ENCODE data around the gene PNPLA3. TPM values are rescaled to one million over a fixed set of nuclear protein-coding genes. Genes with fewer than 3 reads are reported as not detected.

The PNPLA3 gene
- total RNA-seq, 2 experiments from 2014 or later, result 0.54 to 0.55 TPM

- no peak overlapping the region for H3K27ac Mint-ChIP-seq
- H3K36me3 Mint-ChIP-seq (ENCODE audit: low read depth), result no peaks in the 10 kb centered on the region
- H3K9me3 Mint-ChIP-seq (ENCODE audit: low read depth), result no peaks in the 10 kb centered on the region
- H3K4me3 Mint-ChIP-seq, result no peak overlapping the region
- peak; percentile 93 for ATAC-seq
- H3K27me3 Mint-ChIP-seq, result peaks cover 13% of the 10 kb centered on the region
- intact Hi-C loops (cut with DNase I, micrococcal nuclease), result loop anchor here in 1 of 2 experiments (1.0 kb wide), 2 partner anchors 63 to 743 kb away; no protein-coding TSS in a partner anchor
- H3K4me1 Mint-ChIP-seq, result no peaks in the 10 kb centered on the region
- POLR2A ChIA-PET, result interaction anchor here (0.6 to 0.7 kb wide), 2 partner anchors 251 to 376 kb away, joined by 3 read pairs; no protein-coding TSS in a partner anchor
- CTCF ChIA-PET, result interaction anchor here (0.7 to 1.5 kb wide), 20 partner anchors 7 to 745 kb away, joined by 3 to 16 read pairs (median 4); partner anchors contain the start of gene EFCAB6
- DNase-seq, result peak; percentile 76
These were observed 40.5 kb upstream of the PNPLA3 start for GRCh38 chr22:43883012-43883661.

GRCh38 chr22:43883719-43884415, 39.7 kb upstream of the PNPLA3 start:
- POLR2A ChIA-PET, result no interaction called here
- Mint-ChIP-seq H3K9me3 (ENCODE audit: low read depth) (no peaks in the 10 kb centered on the region), H3K36me3 (ENCODE audit: low read depth) (no peaks in the 10 kb centered on the region), H3K27ac (no peak overlapping the region), H3K27me3 (peaks cover 12% of the 10 kb centered on the region), H3K4me3 (no peak overlapping the region), H3K4me1 (no peaks in the 10 kb centered on the region)
- ATAC-seq (no peak), DNase-seq (no peak)
- CTCF ChIA-PET, result interaction anchor here (1.0 to 1.3 kb wide), 11 partner anchors 16 to 745 kb away, joined by 3 to 16 read pairs (median 4); no protein-coding TSS in a partner anchor
- intact Hi-C loops (cut with DNase I, micrococcal nuclease), result loop anchor here in 1 of 2 experiments (1.0 to 2.0 kb wide), 3 partner anchors 62 to 742 kb away; no protein-coding TSS in a partner anchor

GRCh38 chr22:43884600-43885318, 38.8 kb upstream of the PNPLA3 start:
- peak; percentile 31 for ATAC-seq
- H3K4me1 Mint-ChIP-seq, result no peaks in the 10 kb centered on the region
- intact Hi-C loops (cut with DNase I, micrococcal nuclease), result loop anchor here (2.0 to 5.0 kb wide), 2 partner anchors 73 to 496 kb away; partner anchors contain the start of gene SAMM50 (in 1 of the 2)

GRCh38 chr22:43885319-43885671, 38.3 kb upstream of the PNPLA3 start:
- no peak overlapping the region for H3K4me3 Mint-ChIP-seq
- no peak for DNase-seq
- H3K4me1 Mint-ChIP-seq, result no peaks in the 10 kb centered on the region
- no peak overlapping the region for H3K27ac Mint-ChIP-seq
- POLR2A ChIA-PET, result no interaction called here
- H3K36me3 Mint-ChIP-seq (ENCODE audit: low read depth), result no peaks in the 10 kb centered on the region
- intact Hi-C loops (cut with DNase I, micrococcal nuclease), result loop anchor here (2.0 to 5.0 kb wide), 2 partner anchors 72 to 496 kb away; partner anchors contain the start of gene SAMM50 (in 1 of the 2)
- CTCF ChIA-PET, result interaction anchor here (0.6 to 1.1 kb wide), 14 partner anchors 8 to 510 kb away, joined by 3 to 5 read pairs (median 3); partner anchors contain the start of gene PNPLA3
- no peak for ATAC-seq
- H3K27me3 Mint-ChIP-seq, result peaks cover 18% of the 10 kb centered on the region
- no peaks in the 10 kb centered on the region for H3K9me3 Mint-ChIP-seq (ENCODE audit: low read depth)

More at GRCh38 chr22:43884600-43885318, 38.8 kb upstream of the PNPLA3 start:
- CTCF ChIA-PET, result interaction anchor here (0.6 to 1.1 kb wide), 15 partner anchors 9 to 510 kb away, joined by 3 to 5 read pairs (median 3); partner anchors contain the start of gene PNPLA3
- POLR2A ChIA-PET, result no interaction called here
- Mint-ChIP-seq H3K27me3 (peaks cover 15% of the 10 kb centered on the region), H3K36me3 (ENCODE audit: low read depth) (no peaks in the 10 kb centered on the region), H3K9me3 (ENCODE audit: low read depth) (no peaks in the 10 kb centered on the region), H3K27ac (no peak overlapping the region), H3K4me3 (no peak overlapping the region)
- peak; percentile 77 for DNase-seq

GRCh38 chr22:43885786-43886185, 37.8 kb upstream of the PNPLA3 start:
- Mint-ChIP-seq H3K4me3 (no peak overlapping the region), H3K27me3 (peaks cover 22% of the 10 kb centered on the region), H3K27ac (no peak overlapping the region), H3K4me1 (no peaks in the 10 kb centered on the region), H3K36me3 (ENCODE audit: low read depth) (no peaks in the 10 kb centered on the region), H3K9me3 (ENCODE audit: low read depth) (no peaks in the 10 kb centered on the region)
- ChIA-PET POLR2A (no interaction called here), CTCF (interaction anchor here (0.7 kb wide), 1 partner anchor 18 kb away, joined by 3 read pairs; no protein-coding TSS in a partner anchor)
- ATAC-seq, result no peak
- DNase-seq, result no peak
- intact Hi-C loops (cut with DNase I, micrococcal nuclease), result loop anchor here (2.0 to 5.0 kb wide), 2 partner anchors 72 to 497 kb away; partner anchors contain the start of gene SAMM50 (in 1 of the 2)

- ChIA-PET POLR2A (no interaction called here), CTCF (interaction anchor here (1.2 kb wide), 1 partner anchor 12 kb away, joined by 5 read pairs; no protein-coding TSS in a partner anchor)
- H3K4me1 Mint-ChIP-seq, result no peaks in the 10 kb centered on the region
- intact Hi-C loops (cut with DNase I, micrococcal nuclease), result loop anchor here in 1 of 2 experiments (5.0 kb wide), 1 partner anchor 71 kb away; the partner anchor contains the start of gene SAMM50
- no peak overlapping the region for H3K4me3 Mint-ChIP-seq
- H3K9me3 Mint-ChIP-seq (ENCODE audit: low read depth), result no peaks in the 10 kb centered on the region
- H3K27ac Mint-ChIP-seq, result no peak overlapping the region
- no peaks in the 10 kb centered on the region for H3K36me3 Mint-ChIP-seq (ENCODE audit: low read depth)
- DNase-seq (no peak), ATAC-seq (no peak)
- H3K27me3 Mint-ChIP-seq, result peaks cover 23% of the 10 kb centered on the region
These were observed 37.4 kb upstream of the PNPLA3 start for GRCh38 chr22:43886231-43886630.

GRCh38 chr22:43887391-43887790, 36.2 kb upstream of the PNPLA3 start:
- CTCF ChIA-PET, result interaction anchor here (1.2 kb wide), 1 partner anchor 11 kb away, joined by 5 read pairs; no protein-coding TSS in a partner anchor
- Mint-ChIP-seq H3K27ac (no peak overlapping the region), H3K9me3 (ENCODE audit: low read depth) (no peaks in the 10 kb centered on the region), H3K36me3 (ENCODE audit: low read depth) (no peaks in the 10 kb centered on the region), H3K4me1 (no peaks in the 10 kb centered on the region), H3K27me3 (peaks cover 26% of the 10 kb centered on the region), H3K4me3 (no peak overlapping the region)
- POLR2A ChIA-PET, result no interaction called here
- ATAC-seq (no peak), DNase-seq (no peak)
- intact Hi-C loops (cut with DNase I, micrococcal nuclease), result loop anchor here in 1 of 2 experiments (5.0 kb wide), 1 partner anchor 70 kb away; the partner anchor contains the start of gene SAMM50

GRCh38 chr22:43888740-43889139, 34.9 kb upstream of the PNPLA3 start:
- DNase-seq (no peak), ATAC-seq (no peak)
- peaks cover 30% of the 10 kb centered on the region for H3K27me3 Mint-ChIP-seq
- H3K27ac Mint-ChIP-seq, result no peak overlapping the region
- H3K9me3 Mint-ChIP-seq (ENCODE audit: low read depth), result no peaks in the 10 kb centered on the region
- no peak overlapping the region for H3K4me3 Mint-ChIP-seq
- intact Hi-C loops (cut with DNase I, micrococcal nuclease), result loop anchor here in 1 of 2 experiments (5.0 kb wide), 1 partner anchor 69 kb away; the partner anchor contains the start of gene SAMM50
- ChIA-PET CTCF (no interaction called here), POLR2A (no interaction called here)
- H3K4me1 Mint-ChIP-seq, result no peaks in the 10 kb centered on the region
- no peaks in the 10 kb centered on the region for H3K36me3 Mint-ChIP-seq (ENCODE audit: low read depth)

GRCh38 chr22:43889201-43889859, 34.3 kb upstream of the PNPLA3 start:
- H3K9me3 Mint-ChIP-seq (ENCODE audit: low read depth), result no peaks in the 10 kb centered on the region

GRCh38 chr22:43889860-43890253, 33.7 kb upstream of the PNPLA3 start:
- Mint-ChIP-seq H3K27me3 (peaks cover 33% of the 10 kb centered on the region), H3K4me1 (no peaks in the 10 kb centered on the region), H3K27ac (no peak overlapping the region), H3K9me3 (ENCODE audit: low read depth) (no peaks in the 10 kb centered on the region), H3K36me3 (ENCODE audit: low read depth) (no peaks in the 10 kb centered on the region), H3K4me3 (no peak overlapping the region)
- ChIA-PET POLR2A (no interaction called here), CTCF (no interaction called here)
- ATAC-seq (no peak), DNase-seq (no peak)
- intact Hi-C loops (cut with DNase I, micrococcal nuclease), result loop anchor here in 1 of 2 experiments (5.0 kb wide), 1 partner anchor 67 kb away; the partner anchor contains the start of gene SAMM50

More at GRCh38 chr22:43889201-43889859, 34.3 kb upstream of the PNPLA3 start:
- H3K4me1 Mint-ChIP-seq, result no peaks in the 10 kb centered on the region
- intact Hi-C loops (cut with DNase I, micrococcal nuclease), result loop anchor here in 1 of 2 experiments (5.0 kb wide), 1 partner anchor 68 kb away; the partner anchor contains the start of gene SAMM50
- POLR2A ChIA-PET, result no interaction called here
- H3K27me3 Mint-ChIP-seq, result peaks cover 33% of the 10 kb centered on the region
- no peak for ATAC-seq
- no peaks in the 10 kb centered on the region for H3K36me3 Mint-ChIP-seq (ENCODE audit: low read depth)
- H3K27ac Mint-ChIP-seq, result no peak overlapping the region
- no peak for DNase-seq
- H3K4me3 Mint-ChIP-seq, result no peak overlapping the region
- CTCF ChIA-PET, result no interaction called here

Measured in activated CD4-positive, alpha-beta T cell treated with anti-CD3 and anti-CD28 coated beads for 36 hours (primary cell).